Measurements from ENCODE around the gene PLEKHN1.

PLEKHN1 gene

DNA sequence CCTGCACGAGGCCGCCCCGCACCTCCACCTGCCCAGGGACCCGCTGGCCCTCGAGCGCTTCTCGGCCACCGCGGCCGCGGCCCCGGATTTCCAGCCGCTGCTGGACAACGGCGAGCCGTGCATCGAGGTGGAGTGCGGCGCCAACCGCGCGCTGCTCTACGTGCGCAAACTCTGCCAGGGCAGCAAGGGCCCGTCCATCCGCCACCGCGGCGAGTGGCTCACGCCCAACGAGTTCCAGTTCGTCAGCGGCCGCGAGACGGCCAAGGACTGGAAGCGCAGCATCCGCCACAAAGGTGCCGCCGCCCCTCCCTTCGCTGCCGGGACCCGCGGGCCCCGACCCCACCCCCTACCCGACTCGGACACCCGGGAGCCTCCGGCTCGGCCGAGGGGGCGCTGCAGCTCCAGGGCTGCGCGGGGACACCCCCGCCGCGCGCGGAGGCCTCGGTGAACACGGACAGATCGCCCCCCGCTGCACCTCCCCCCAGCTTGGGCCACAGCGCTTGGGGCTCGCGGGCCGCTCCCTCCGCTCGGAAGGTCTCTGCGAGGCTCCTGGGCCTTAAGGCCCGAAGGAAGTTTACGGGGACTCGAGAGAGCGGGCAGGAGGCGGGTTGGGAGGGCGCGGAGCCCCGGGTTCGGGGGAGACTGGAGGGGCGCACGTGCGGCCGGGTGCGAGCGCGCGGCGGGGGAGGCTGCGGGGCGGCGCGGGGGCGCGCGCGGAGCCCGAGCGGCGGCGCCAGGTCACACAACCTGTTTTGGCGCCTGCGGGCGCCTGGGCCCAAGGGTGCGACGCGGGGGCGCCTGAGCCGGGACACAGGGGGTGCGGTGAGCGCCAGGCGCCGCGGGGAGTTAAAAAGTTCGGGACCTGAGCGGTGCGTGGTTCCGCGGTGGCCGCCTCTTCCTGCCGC, 41.4 kb upstream of the PLEKHN1 start:
- peaks cover 7 to 8% of the 10 kb centered on the region in 2 experiments for H3K36me3 ChIP-seq (ENCODE audit: control insufficient read depth in 1 of 2, insufficient read depth in 2 of 2, low read length in 2 of 2)
- H4K91ac ChIP-seq (ENCODE audit: low read depth, low read length): peak overlapping the region; percentile 83
- peaks cover 15% of the 10 kb centered on the region for H3K27me3 ChIP-seq (ENCODE audit: insufficient read depth, low read length)
- peaks cover 10% of the 10 kb centered on the region for H3K79me1 ChIP-seq (ENCODE audit: low read length)
- peak overlapping the region; percentile 55 for H4K8ac ChIP-seq (ENCODE audit: low read depth, low read length)
- H3K79me2 ChIP-seq (ENCODE audit: control insufficient read depth, insufficient read depth, low read length, poor library complexity): peaks cover 3% of the 10 kb centered on the region
- H3K4me2 ChIP-seq (ENCODE audit: low read length): peak overlapping the region; percentile 80
- H3K9me3 ChIP-seq (ENCODE audit: insufficient read depth, low read depth, low read length): peaks cover 9% of the 10 kb centered on the region
- no CpG with 5 or more reads among the region's 120 CpGs for WGBS (ENCODE audit: extremely low coverage, insufficient coverage, insufficient read length)
- H3K4ac ChIP-seq (ENCODE audit: low read depth, low read length): no peak overlapping the region
- peak overlapping the region; percentile 70 for H3K14ac ChIP-seq (ENCODE audit: low read length)
- peak overlapping the region; percentile 2 for H2BK120ac ChIP-seq (ENCODE audit: insufficient read depth, low read length, poor library complexity)
- peak overlapping the region; percentile 15 for H2AFZ ChIP-seq (ENCODE audit: insufficient read depth, low read length, poor library complexity)
- H3K4me3 ChIP-seq (ENCODE audit: low read depth, low read length): peak overlapping the region; percentile 82
- no peak for DNase-seq
- H4K12ac ChIP-seq (ENCODE audit: low read depth, low read length): no peak overlapping the region
- H2BK12ac ChIP-seq (ENCODE audit: low read length): no peak overlapping the region
- H3K4me1 ChIP-seq (ENCODE audit: control insufficient read depth in 1 of 2, insufficient read depth in 2 of 2, low read length in 2 of 2): peaks cover 21 to 36% of the 10 kb centered on the region in 2 experiments
- no peak overlapping the region for H3K23ac ChIP-seq (ENCODE audit: low read length)
- no peak overlapping the region for H2AK5ac ChIP-seq (ENCODE audit: low read length)
- H3K27ac ChIP-seq (ENCODE audit: low read depth, low read length): peak overlapping the region; percentile 5
- peak overlapping the region; percentile 59 for H3K18ac ChIP-seq (ENCODE audit: low read length)
- H3K9ac ChIP-seq (ENCODE audit: low read length): peak overlapping the region; percentile 68
- H2BK5ac ChIP-seq (ENCODE audit: low read depth, low read length, poor library complexity): peak overlapping the region; percentile 12

GRCh38 chr1:925561-926421, 40.5 kb upstream of the PLEKHN1 start:
- no peak overlapping the region for H2AFZ ChIP-seq (ENCODE audit: insufficient read depth, low read length, poor library complexity)
- H3K9me3 ChIP-seq (ENCODE audit: insufficient read depth, low read depth, low read length): peaks cover 6% of the 10 kb centered on the region
- no peak overlapping the region for H2BK120ac ChIP-seq (ENCODE audit: insufficient read depth, low read length, poor library complexity)
- no peak overlapping the region for H3K23ac ChIP-seq (ENCODE audit: low read length)
- H3K27ac ChIP-seq (ENCODE audit: low read depth, low read length): no peak overlapping the region
- H3K79me1 ChIP-seq (ENCODE audit: low read length): peaks cover 10% of the 10 kb centered on the region
- no CpG with 5 or more reads among the region's 65 CpGs for WGBS (ENCODE audit: extremely low coverage, insufficient coverage, insufficient read length)
- peaks cover 13 to 28% of the 10 kb centered on the region in 2 experiments for H3K4me1 ChIP-seq (ENCODE audit: control insufficient read depth in 1 of 2, insufficient read depth in 2 of 2, low read length in 2 of 2)
- H2BK5ac ChIP-seq (ENCODE audit: low read depth, low read length, poor library complexity): no peak overlapping the region
- H2BK12ac ChIP-seq (ENCODE audit: low read length): no peak overlapping the region
- H2AK5ac ChIP-seq (ENCODE audit: low read length): no peak overlapping the region
- H3K4me3 ChIP-seq (ENCODE audit: low read depth, low read length): peak overlapping the region; percentile 82
- H3K4me2 ChIP-seq (ENCODE audit: low read length): peak overlapping the region; percentile 80
- no peak overlapping the region for H4K8ac ChIP-seq (ENCODE audit: low read depth, low read length)
- H4K12ac ChIP-seq (ENCODE audit: low read depth, low read length): no peak overlapping the region
- H3K27me3 ChIP-seq (ENCODE audit: insufficient read depth, low read length): peaks cover 15% of the 10 kb centered on the region
- H3K9ac ChIP-seq (ENCODE audit: low read length): no peak overlapping the region
- no peak overlapping the region for H3K4ac ChIP-seq (ENCODE audit: low read depth, low read length)
- H3K18ac ChIP-seq (ENCODE audit: low read length): peak overlapping the region; percentile 2
- H3K36me3 ChIP-seq (ENCODE audit: control insufficient read depth in 1 of 2, insufficient read depth in 2 of 2, low read length in 2 of 2): peaks cover 10 to 15% of the 10 kb centered on the region in 2 experiments
- H4K91ac ChIP-seq (ENCODE audit: low read depth, low read length): peak overlapping the region; percentile 62
- H3K14ac ChIP-seq (ENCODE audit: low read length): no peak overlapping the region
- H3K79me2 ChIP-seq (ENCODE audit: control insufficient read depth, insufficient read depth, low read length, poor library complexity): peaks cover 3% of the 10 kb centered on the region
- DNase-seq: no peak

GRCh38 chr1:927234-927633, 39.0 kb upstream of the PLEKHN1 start:
- Histone ChIP-seq H4K12ac (ENCODE audit: low read depth, low read length) (no peak overlapping the region), H3K4me1 (ENCODE audit: control insufficient read depth in 1 of 2, insufficient read depth in 2 of 2, low read length in 2 of 2) (peaks cover 8 to 20% of the 10 kb centered on the region in 2 experiments), H2BK120ac (ENCODE audit: insufficient read depth, low read length, poor library complexity) (no peak overlapping the region), H3K79me2 (ENCODE audit: control insufficient read depth, insufficient read depth, low read length, poor library complexity) (peaks cover 3% of the 10 kb centered on the region), H3K27me3 (ENCODE audit: insufficient read depth, low read length) (peaks cover 15% of the 10 kb centered on the region), H3K9me3 (ENCODE audit: insufficient read depth, low read depth, low read length) (no peaks in the 10 kb centered on the region), H3K4me2 (ENCODE audit: low read length) (no peak overlapping the region), H2BK12ac (ENCODE audit: low read length) (no peak overlapping the region), H3K18ac (ENCODE audit: low read length) (no peak overlapping the region), H3K79me1 (ENCODE audit: low read length) (peaks cover 10% of the 10 kb centered on the region), H3K23ac (ENCODE audit: low read length) (no peak overlapping the region), H3K4ac (ENCODE audit: low read depth, low read length) (no peak overlapping the region), H2AFZ (ENCODE audit: insufficient read depth, low read length, poor library complexity) (no peak overlapping the region), H4K91ac (ENCODE audit: low read depth, low read length) (no peak overlapping the region), H3K27ac (ENCODE audit: low read depth, low read length) (no peak overlapping the region), H2AK5ac (ENCODE audit: low read length) (no peak overlapping the region), H3K4me3 (ENCODE audit: low read depth, low read length) (no peak overlapping the region), H3K9ac (ENCODE audit: low read length) (no peak overlapping the region), H3K14ac (ENCODE audit: low read length) (no peak overlapping the region), H4K8ac (ENCODE audit: low read depth, low read length) (no peak overlapping the region), H2BK5ac (ENCODE audit: low read depth, low read length, poor library complexity) (no peak overlapping the region), H3K36me3 (ENCODE audit: control insufficient read depth in 1 of 2, insufficient read depth in 2 of 2, low read length in 2 of 2) (peaks cover 8 to 12% of the 10 kb centered on the region in 2 experiments)
- no CpG with 5 or more reads among the region's 9 CpGs for WGBS (ENCODE audit: extremely low coverage, insufficient coverage, insufficient read length)
- DNase-seq: no peak

DNA sequence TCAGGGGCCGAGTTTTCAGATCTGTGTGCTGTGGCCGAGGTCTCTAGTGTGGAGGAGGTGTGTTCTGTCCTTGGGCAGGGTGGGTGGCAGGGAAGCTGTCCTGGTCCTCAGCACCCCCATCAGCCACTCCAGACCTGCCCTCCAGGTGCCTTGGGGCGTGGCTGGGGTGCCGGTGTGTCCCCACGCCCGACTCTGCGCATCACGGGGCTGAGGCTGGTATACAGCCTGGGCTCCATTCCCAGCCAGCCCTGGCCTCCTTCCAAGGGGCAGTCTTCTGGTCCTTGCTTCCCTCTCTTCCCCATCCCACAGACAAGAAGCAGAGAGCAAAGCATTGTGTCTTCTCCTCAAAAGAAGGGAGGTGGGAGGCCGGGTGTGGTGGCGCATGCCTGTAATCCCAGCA, 38.5 kb upstream of the PLEKHN1 start:
- Histone ChIP-seq H3K4me1 (ENCODE audit: control insufficient read depth in 1 of 2, insufficient read depth in 2 of 2, low read length in 2 of 2) (peaks cover 7 to 18% of the 10 kb centered on the region in 2 experiments), H4K91ac (ENCODE audit: low read depth, low read length) (no peak overlapping the region)
- no CpG with 5 or more reads among the region's 10 CpGs for WGBS (ENCODE audit: extremely low coverage, insufficient coverage, insufficient read length)

More for the DNA sequence above, 38.5 kb upstream of the PLEKHN1 start:
- Histone ChIP-seq H3K9me3 (ENCODE audit: insufficient read depth, low read depth, low read length) (no peaks in the 10 kb centered on the region), H3K4me3 (ENCODE audit: low read depth, low read length) (no peak overlapping the region), H3K18ac (ENCODE audit: low read length) (no peak overlapping the region), H3K23ac (ENCODE audit: low read length) (no peak overlapping the region), H3K27me3 (ENCODE audit: insufficient read depth, low read length) (peaks cover 15% of the 10 kb centered on the region), H3K14ac (ENCODE audit: low read length) (no peak overlapping the region), H4K12ac (ENCODE audit: low read depth, low read length) (no peak overlapping the region), H4K8ac (ENCODE audit: low read depth, low read length) (no peak overlapping the region), H3K9ac (ENCODE audit: low read length) (no peak overlapping the region), H3K27ac (ENCODE audit: low read depth, low read length) (no peak overlapping the region), H2AFZ (ENCODE audit: insufficient read depth, low read length, poor library complexity) (no peak overlapping the region), H3K4ac (ENCODE audit: low read depth, low read length) (no peak overlapping the region), H2BK5ac (ENCODE audit: low read depth, low read length, poor library complexity) (no peak overlapping the region), H3K79me1 (ENCODE audit: low read length) (peaks cover 10% of the 10 kb centered on the region), H3K79me2 (ENCODE audit: control insufficient read depth, insufficient read depth, low read length, poor library complexity) (peaks cover 3% of the 10 kb centered on the region), H3K4me2 (ENCODE audit: low read length) (no peak overlapping the region), H3K36me3 (ENCODE audit: control insufficient read depth in 1 of 2, insufficient read depth in 2 of 2, low read length in 2 of 2) (peaks cover 7 to 10% of the 10 kb centered on the region in 2 experiments), H2BK120ac (ENCODE audit: insufficient read depth, low read length, poor library complexity) (no peak overlapping the region), H2AK5ac (ENCODE audit: low read length) (no peak overlapping the region), H2BK12ac (ENCODE audit: low read length) (no peak overlapping the region)
- DNase-seq: no peak

Data from trophoblast cell (in vitro differentiated cells and primary cell).